ENCODE measurements around the gene MYL10.

DNA sequence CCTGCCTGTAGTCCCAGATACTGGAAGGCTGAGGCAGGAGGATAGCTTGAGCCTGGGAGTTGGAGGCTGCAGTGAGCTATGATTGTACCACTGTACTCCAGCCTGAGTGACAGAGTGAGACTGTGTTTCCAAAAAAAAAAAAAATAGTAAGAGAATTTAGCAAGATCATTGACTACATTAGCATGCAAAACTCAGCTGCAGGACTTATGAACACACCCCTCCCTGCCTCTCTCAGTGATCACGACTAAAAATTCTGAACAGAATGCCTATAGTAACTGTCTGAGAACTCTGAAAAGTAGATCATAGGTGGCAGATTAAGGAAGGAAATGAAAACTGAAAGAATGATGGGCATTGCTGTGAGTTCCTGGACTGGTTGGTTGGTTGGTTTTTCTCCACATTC lies 50.5 kb downstream of the MYL10 start:
- TF ChIP-seq, protein P1, sequence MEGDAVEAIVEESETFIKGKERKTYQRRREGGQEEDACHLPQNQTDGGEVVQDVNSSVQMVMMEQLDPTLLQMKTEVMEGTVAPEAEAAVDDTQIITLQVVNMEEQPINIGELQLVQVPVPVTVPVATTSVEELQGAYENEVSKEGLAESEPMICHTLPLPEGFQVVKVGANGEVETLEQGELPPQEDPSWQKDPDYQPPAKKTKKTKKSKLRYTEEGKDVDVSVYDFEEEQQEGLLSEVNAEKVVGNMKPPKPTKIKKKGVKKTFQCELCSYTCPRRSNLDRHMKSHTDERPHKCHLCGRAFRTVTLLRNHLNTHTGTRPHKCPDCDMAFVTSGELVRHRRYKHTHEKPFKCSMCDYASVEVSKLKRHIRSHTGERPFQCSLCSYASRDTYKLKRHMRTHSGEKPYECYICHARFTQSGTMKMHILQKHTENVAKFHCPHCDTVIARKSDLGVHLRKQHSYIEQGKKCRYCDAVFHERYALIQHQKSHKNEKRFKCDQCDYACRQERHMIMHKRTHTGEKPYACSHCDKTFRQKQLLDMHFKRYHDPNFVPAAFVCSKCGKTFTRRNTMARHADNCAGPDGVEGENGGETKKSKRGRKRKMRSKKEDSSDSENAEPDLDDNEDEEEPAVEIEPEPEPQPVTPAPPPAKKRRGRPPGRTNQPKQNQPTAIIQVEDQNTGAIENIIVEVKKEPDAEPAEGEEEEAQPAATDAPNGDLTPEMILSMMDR (IDR thresholded peaks at IDR 0.05; ENCODE audit: extremely low read depth in 1 of 2, insufficient read depth in 1 of 2, low read depth in 1 of 2, low read length in 2 of 2): no peak
- TF ChIP-seq POLR2A (IDR thresholded peaks at IDR 0.05; ENCODE audit: low read depth, low read length) (no peak), POLR2AphosphoS5 (IDR thresholded peaks at IDR 0.05; ENCODE audit: insufficient read depth, low read depth, low read length) (no peak)

All from endothelial cell of umbilical vein (primary cell).